ENCODE measurements around the gene CASKIN1. TPM values are rescaled to one million over a fixed set of nuclear protein-coding genes. Genes with fewer than 3 reads are reported as not detected.

The CASKIN1 gene
- total RNA-seq, 1 experiment from 2014 or later, result 5.9 TPM

- ChIA-PET RAD21 (ENCODE audit: low non-redundant PET in 1 of 2, low total read pairs in 2 of 2, uncharacterized antibody in 2 of 2, unreplicated experiment in 2 of 2) (no interaction called here), CTCF (no interaction called here)
- BruUV-seq (replicated peaks), result no TSS peak
These were observed 39.6 kb downstream of the CASKIN1 start for GRCh38 chr16:2156849-2157224.

More at GRCh38 chr16:2156849-2157224, 39.6 kb downstream of the CASKIN1 start:
- POLR2A ChIA-PET, result no interaction called here
- no peaks in the 10 kb centered on the region for H3K27me3 ChIP-seq (ENCODE audit: insufficient read depth, low read length)
- no peaks in the 10 kb centered on the region for H3K9me3 ChIP-seq (ENCODE audit: control insufficient read depth in 1 of 2, insufficient read depth in 1 of 2, low read depth in 1 of 2, low read length in 2 of 2)
- ATAC-seq (no peak), DNase-seq (ENCODE audit: low read depth, low spot score) (no peak)
- peaks cover 0 to 32% of the 10 kb centered on the region in 2 experiments; a peak in 2 of 4 replicates for H3K36me3 ChIP-seq (ENCODE audit: control insufficient read depth in 1 of 2, insufficient read depth in 2 of 2, low read length in 2 of 2)
- intact Hi-C loops (cut with micrococcal nuclease), result loop anchor here (5.0 kb wide), 1 partner anchor 865 kb away; the partner anchor contains the start of genes HCFC1R1, THOC6 and TNFRSF12A
- TF ChIP-seq POLR2A (IDR thresholded peaks at IDR 0.05; ENCODE audit: borderline replicate concordance, extremely low read depth, insufficient read depth, insufficient read length) (no peak), EGR1 (IDR thresholded peaks at IDR 0.05; ENCODE audit: low read depth) (no peak), TCF7L2 (IDR thresholded peaks at IDR 0.05; ENCODE audit: borderline replicate concordance, extremely low read depth, insufficient read depth, insufficient read length) (no peak), ATF3 (IDR thresholded peaks at IDR 0.05) (no peak), CTCF (IDR thresholded peaks at IDR 0.05 in 2 of 3, conservative IDR thresholded peaks at IDR 0.05 in 1 of 3; ENCODE audit: borderline replicate concordance in 1 of 3, insufficient read depth in 1 of 3, low read depth in 2 of 3, low read length in 2 of 3) (no peak), SRF (IDR thresholded peaks at IDR 0.05; ENCODE audit: low read depth) (no peak), EZH2phosphoT487 (IDR thresholded peaks at IDR 0.05; ENCODE audit: borderline replicate concordance) (no peak), JUND (IDR thresholded peaks at IDR 0.05) (no peak), RAD21 (IDR thresholded peaks at IDR 0.05; ENCODE audit: low read depth) (no peak), YY1 (IDR thresholded peaks at IDR 0.05; ENCODE audit: extremely low read depth, insufficient replicate concordance, low read depth, low read length) (no peak), MAX (IDR thresholded peaks at IDR 0.05) (no peak), POLR2AphosphoS5 (IDR thresholded peaks at IDR 0.05; ENCODE audit: low read depth, low read length) (no peak), EZH2 (IDR thresholded peaks at IDR 0.05) (no peak), ELF1 (IDR thresholded peaks at IDR 0.05; ENCODE audit: borderline replicate concordance, low read depth) (no peak), SIN3A (IDR thresholded peaks at IDR 0.05; ENCODE audit: low read depth) (no peak), ZFX (IDR thresholded peaks at IDR 0.05) (no peak), ZNF274 (IDR thresholded peaks at IDR 0.05; ENCODE audit: low read depth, low read length) (no peak), SP1 (IDR thresholded peaks at IDR 0.05; ENCODE audit: low read depth) (no peak), CBX3 (IDR thresholded peaks at IDR 0.05; ENCODE audit: low read depth) (no peak), ZBTB33 (IDR thresholded peaks at IDR 0.05; ENCODE audit: extremely low read depth, insufficient replicate concordance, low read length) (no peak)
- H3K27ac ChIP-seq (ENCODE audit: low read depth, low read length), result peak overlapping the region; percentile 80
- H2AFZ ChIP-seq (ENCODE audit: low read depth, low read length, poor library complexity, severe bottlenecking), result no peak overlapping the region
- H3K4me2 ChIP-seq (ENCODE audit: low read length), result peak overlapping the region; percentile 97
- H3K79me2 ChIP-seq (ENCODE audit: insufficient read depth, low read length), result peaks cover 92% of the 10 kb centered on the region
- H4K20me1 ChIP-seq (ENCODE audit: insufficient read depth), result no peaks in the 10 kb centered on the region
- peaks cover 44 to 73% of the 10 kb centered on the region in 2 experiments for H3K4me1 ChIP-seq (ENCODE audit: control insufficient read depth in 1 of 2, insufficient read depth in 2 of 2, low read length in 2 of 2)
- peak overlapping the region; percentile 98 for H3K9ac ChIP-seq (ENCODE audit: low read length)
- no peaks in the 10 kb centered on the region for H3K9me2 ChIP-seq (ENCODE audit: insufficient read depth)
- peak overlapping the region; percentile 98 to 100 for H3K4me3 ChIP-seq (replicated peaks in 1 of 2; ENCODE audit: low read depth in 1 of 2, low read length in 2 of 2)
